ENCODE data around the gene SYNGR4. TPM values are rescaled to one million over a fixed set of nuclear protein-coding genes. Genes with fewer than 3 reads are reported as not detected.

SYNGR4 gene
- total and polyA plus RNA-seq, 2 experiments from 2014 or later = not detected

GRCh38 chr19:48329167-48329891 is 34.8 kb upstream of the SYNGR4 start:
- DNase-seq = peak; percentile 84
- H3K36me3 ChIP-seq (ENCODE audit: low read depth) = peaks cover 11% of the 10 kb centered on the region; the same call in 1 of the 2 replicates
- peaks cover 46% of the 10 kb centered on the region for H3K79me2 ChIP-seq (ENCODE audit: insufficient read depth)
- no peaks in the 10 kb centered on the region for H3K9me3 ChIP-seq (ENCODE audit: low read depth)
- peaks cover 40% of the 10 kb centered on the region for H3F3A ChIP-seq (ENCODE audit: insufficient read depth)
- no peak overlapping the region for H3K9ac ChIP-seq
- peaks cover 46% of the 10 kb centered on the region for H3K4me1 ChIP-seq (ENCODE audit: insufficient read depth)
- no peaks in the 10 kb centered on the region for H4K20me1 ChIP-seq (ENCODE audit: insufficient read depth)
- H3K4me3 ChIP-seq = no peak overlapping the region
- no peaks in the 10 kb centered on the region for H3K9me2 ChIP-seq (ENCODE audit: insufficient read depth)
- no peak overlapping the region for H3K4me2 ChIP-seq (ENCODE audit: unreplicated experiment)
- H3K27me3 ChIP-seq (replicated peaks; ENCODE audit: insufficient read depth) = no peaks in the 10 kb centered on the region
- H2AFZ ChIP-seq = no peak overlapping the region
- in situ Hi-C loops (cut with MboI) = no loop called here
- no peak overlapping the region for H3K27ac ChIP-seq
- 49% methylated on average over 15 of the region's 15 CpGs for WGBS, 2 experiments (ENCODE audit: low coverage in 1 of 2, low lambda C conversion rate in 2 of 2, missing lambda C conversion rate in 2 of 2)
- TF ChIP-seq EZH2 (IDR thresholded peaks at IDR 0.05; ENCODE audit: insufficient read depth, poor library complexity, severe bottlenecking) (no peak), EZH2phosphoT487 (IDR thresholded peaks at IDR 0.05; ENCODE audit: insufficient read depth, low read depth) (no peak)

- Histone ChIP-seq H3K9ac (no peak overlapping the region), H3F3A (ENCODE audit: insufficient read depth) (peaks cover 41% of the 10 kb centered on the region), H3K79me2 (ENCODE audit: insufficient read depth) (peaks cover 46% of the 10 kb centered on the region), H2AFZ (no peak overlapping the region), H3K4me2 (ENCODE audit: unreplicated experiment) (no peak overlapping the region), H3K4me3 (no peak overlapping the region), H3K9me2 (ENCODE audit: insufficient read depth) (no peaks in the 10 kb centered on the region), H4K20me1 (ENCODE audit: insufficient read depth) (no peaks in the 10 kb centered on the region), H3K9me3 (ENCODE audit: low read depth) (no peaks in the 10 kb centered on the region), H3K36me3 (ENCODE audit: low read depth) (peaks cover 11% of the 10 kb centered on the region; the same call in 1 of the 2 replicates), H3K4me1 (ENCODE audit: insufficient read depth) (peaks cover 41% of the 10 kb centered on the region), H3K27ac (no peak overlapping the region), H3K27me3 (replicated peaks; ENCODE audit: insufficient read depth) (no peaks in the 10 kb centered on the region)
- TF ChIP-seq EZH2phosphoT487 (IDR thresholded peaks at IDR 0.05; ENCODE audit: insufficient read depth, low read depth) (no peak), EZH2 (IDR thresholded peaks at IDR 0.05; ENCODE audit: insufficient read depth, poor library complexity, severe bottlenecking) (no peak)
- no peak for DNase-seq
- in situ Hi-C loops (cut with MboI) = no loop called here
- WGBS, 2 experiments (ENCODE audit: low coverage in 1 of 2, low lambda C conversion rate in 2 of 2, missing lambda C conversion rate in 2 of 2) = 82 to 83% methylated on average over 25 to 41 of the region's 41 CpGs
Observed at GRCh38 chr19:48330012-48330681, 34.0 kb upstream of the SYNGR4 start.

- WGBS, 2 experiments (ENCODE audit: low coverage in 1 of 2, low lambda C conversion rate in 2 of 2, missing lambda C conversion rate in 2 of 2) = 73 to 76% methylated on average over 6 of the region's 6 CpGs
- Histone ChIP-seq H3K9me2 (ENCODE audit: insufficient read depth) (no peaks in the 10 kb centered on the region), H3K27ac (no peak overlapping the region; the same call in 1 of the 2 replicates), H3F3A (ENCODE audit: insufficient read depth) (peaks cover 43% of the 10 kb centered on the region), H3K27me3 (replicated peaks; ENCODE audit: insufficient read depth) (no peaks in the 10 kb centered on the region), H3K4me1 (ENCODE audit: insufficient read depth) (peaks cover 28% of the 10 kb centered on the region), H3K79me2 (ENCODE audit: insufficient read depth) (peaks cover 28% of the 10 kb centered on the region), H3K4me2 (ENCODE audit: unreplicated experiment) (peak overlapping the region; percentile 23), H3K9me3 (ENCODE audit: low read depth) (no peaks in the 10 kb centered on the region), H3K4me3 (no peak overlapping the region), H2AFZ (no peak overlapping the region), H4K20me1 (ENCODE audit: insufficient read depth) (no peaks in the 10 kb centered on the region), H3K36me3 (ENCODE audit: low read depth) (peaks cover 11% of the 10 kb centered on the region; the same call in 1 of the 2 replicates), H3K9ac (no peak overlapping the region)
- DNase-seq = no peak
- TF ChIP-seq EZH2 (IDR thresholded peaks at IDR 0.05; ENCODE audit: insufficient read depth, poor library complexity, severe bottlenecking) (no peak), EZH2phosphoT487 (IDR thresholded peaks at IDR 0.05; ENCODE audit: insufficient read depth, low read depth) (no peak)
- in situ Hi-C loops (cut with MboI) = no loop called here
Observed at GRCh38 chr19:48332351-48332661, 31.9 kb upstream of the SYNGR4 start.

- peaks cover 27% of the 10 kb centered on the region for H3K4me1 ChIP-seq (ENCODE audit: insufficient read depth)
- TF ChIP-seq EZH2phosphoT487 (IDR thresholded peaks at IDR 0.05; ENCODE audit: insufficient read depth, low read depth) (no peak), EZH2 (IDR thresholded peaks at IDR 0.05; ENCODE audit: insufficient read depth, poor library complexity, severe bottlenecking) (no peak)
- H3K27ac ChIP-seq = peak overlapping the region; percentile 34
- H3F3A ChIP-seq (ENCODE audit: insufficient read depth) = peaks cover 43% of the 10 kb centered on the region
- H3K27me3 ChIP-seq (replicated peaks; ENCODE audit: insufficient read depth) = no peaks in the 10 kb centered on the region
- H2AFZ ChIP-seq = peak overlapping the region; percentile 36; the same call in 1 of the 2 replicates
- in situ Hi-C loops (cut with MboI) = no loop called here
- no peaks in the 10 kb centered on the region for H3K9me3 ChIP-seq (ENCODE audit: low read depth)
- H3K4me2 ChIP-seq (ENCODE audit: unreplicated experiment) = peak overlapping the region; percentile 23
- no peaks in the 10 kb centered on the region for H4K20me1 ChIP-seq (ENCODE audit: insufficient read depth)
- H3K79me2 ChIP-seq (ENCODE audit: insufficient read depth) = peaks cover 22% of the 10 kb centered on the region
- H3K9me2 ChIP-seq (ENCODE audit: insufficient read depth) = no peaks in the 10 kb centered on the region
- H3K4me3 ChIP-seq = peak overlapping the region; percentile 66
- WGBS, 2 experiments (ENCODE audit: low coverage in 1 of 2, low lambda C conversion rate in 2 of 2, missing lambda C conversion rate in 2 of 2) = 3% methylated on average over 25 of the region's 25 CpGs
- DNase-seq = peak; percentile 96
- H3K36me3 ChIP-seq (ENCODE audit: low read depth) = peaks cover 11% of the 10 kb centered on the region; the same call in 1 of the 2 replicates
- H3K9ac ChIP-seq = peak overlapping the region; percentile 16; the same call in 1 of the 2 replicates
Observed at GRCh38 chr19:48332662-48333466, 31.3 kb upstream of the SYNGR4 start.
